ENCODE results near the gene RALGPS1. TPM values are rescaled to one million over a fixed set of nuclear protein-coding genes. Genes with fewer than 3 reads are reported as not detected.

RALGPS1 gene
- total RNA-seq, 4 donors from 2014 or later: 27.3 to 42.1 (median 39.1) TPM

GRCh38 chr9:127194881-127195713, 280.5 kb downstream of the RALGPS1 start:
- Histone ChIP-seq H3K4me1 (peaks cover 0 to 16% of the 10 kb centered on the region in 2 donors), H3K4me3 (replicated peaks in 1 of 3) (no peak overlapping the region), H3K9me3 (no peaks in the 10 kb centered on the region), H3K27ac (no peak overlapping the region), H3K27me3 (no peaks in the 10 kb centered on the region), H3K36me3 (peaks cover 0 to 5% of the 10 kb centered on the region in 2 donors)
- no peak for TF ChIP-seq CTCF (IDR thresholded peaks at IDR 0.05)
- TF ChIP-seq POLR2A (IDR thresholded peaks at IDR 0.05): no peak
- no peak for DNase-seq
- intact Hi-C loops (cut with DNase I): no loop called here
- WGBS, 2 donors: 93 to 96% methylated on average over 8 to 9 of the region's 12 CpGs

- no peak overlapping the region for H3K4me3 ChIP-seq (replicated peaks in 1 of 3)
- 91 to 96% methylated on average over 11 to 18 of the region's 19 CpGs for WGBS, 2 donors
- peaks cover 0 to 16% of the 10 kb centered on the region in 2 donors for H3K4me1 ChIP-seq
- intact Hi-C loops (cut with DNase I): no loop called here
- H3K9me3 ChIP-seq: no peaks in the 10 kb centered on the region
- no peak for TF ChIP-seq CTCF (IDR thresholded peaks at IDR 0.05)
- no peak for TF ChIP-seq POLR2A (IDR thresholded peaks at IDR 0.05)
- H3K27me3 ChIP-seq: no peaks in the 10 kb centered on the region
- no peak for DNase-seq
- H3K36me3 ChIP-seq: peaks cover 0 to 5% of the 10 kb centered on the region in 2 donors
- no peak overlapping the region for H3K27ac ChIP-seq
Observed at GRCh38 chr9:127195976-127196825, 281.6 kb downstream of the RALGPS1 start.

GRCh38 chr9:127196826-127197145, 282.2 kb downstream of the RALGPS1 start:
- intact Hi-C loops (cut with DNase I): no loop called here
- H3K4me3 ChIP-seq (replicated peaks in 1 of 3): no peak overlapping the region
- no peaks in the 10 kb centered on the region for H3K9me3 ChIP-seq
- WGBS, 2 donors: 90 to 92% methylated on average over 1 to 2 of the region's 3 CpGs
- peaks cover 0 to 16% of the 10 kb centered on the region in 2 donors for H3K4me1 ChIP-seq
- no peak for DNase-seq
- H3K27me3 ChIP-seq: no peaks in the 10 kb centered on the region
- no peak for TF ChIP-seq CTCF (IDR thresholded peaks at IDR 0.05)
- TF ChIP-seq POLR2A (IDR thresholded peaks at IDR 0.05): no peak
- H3K27ac ChIP-seq: no peak overlapping the region
- H3K36me3 ChIP-seq: peaks cover 0 to 5% of the 10 kb centered on the region in 2 donors

- intact Hi-C loops (cut with DNase I): no loop called here
- no peaks in the 10 kb centered on the region for H3K9me3 ChIP-seq
- WGBS, 2 donors: 89 to 93% methylated on average over 9 to 10 of the region's 13 CpGs
- no peak overlapping the region for H3K27ac ChIP-seq
- TF ChIP-seq POLR2A (IDR thresholded peaks at IDR 0.05) (no peak), CTCF (IDR thresholded peaks at IDR 0.05) (no peak)
- H3K36me3 ChIP-seq: peaks cover 0 to 5% of the 10 kb centered on the region in 2 donors
- DNase-seq: no peak
- peaks cover 0 to 16% of the 10 kb centered on the region in 2 donors for H3K4me1 ChIP-seq
- H3K27me3 ChIP-seq: no peaks in the 10 kb centered on the region
- H3K4me3 ChIP-seq (replicated peaks in 1 of 3): no peak overlapping the region
Observed at GRCh38 chr9:127197186-127197860, 282.7 kb downstream of the RALGPS1 start.
